Measurements from ENCODE around the gene ZNF654.

DNA sequence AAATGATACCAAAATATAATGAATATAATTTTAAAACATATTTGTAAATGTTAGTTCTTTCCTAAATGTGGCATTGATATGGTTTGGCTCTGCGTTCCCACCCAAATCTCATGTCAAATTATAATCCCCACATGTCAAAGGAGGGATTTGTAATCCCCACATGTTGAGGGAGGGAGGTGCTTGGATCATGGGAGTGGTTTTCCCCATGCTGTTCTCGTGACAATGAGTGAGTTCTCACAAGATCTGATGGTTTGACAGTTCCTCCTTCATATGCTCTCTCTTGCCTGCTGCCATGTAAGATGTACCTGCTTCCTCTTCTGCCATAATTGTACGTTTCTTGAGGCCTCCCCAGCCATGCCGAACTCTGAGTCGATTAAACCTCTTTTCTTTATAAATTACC is 12.3 kb upstream of the ZNF654 start:
- TF ChIP-seq ESRRA (IDR thresholded peaks at IDR 0.05; ENCODE audit: borderline replicate concordance, low read depth): no peak
- TF ChIP-seq MXI1 (IDR thresholded peaks at IDR 0.05; ENCODE audit: low read depth, low read length): no peak

All from K562 (cell line).